GM23338 (cell line): ENCODE measurements around the gene RABGAP1L. TPM values are rescaled to one million over a fixed set of nuclear protein-coding genes. Genes with fewer than 3 reads are reported as not detected.

Experiments
- ATAC-seq: fragments of 200-7000 bp; cut with Tn5 transposase; 3 replicates; pipeline ENCODE4 v1.9.1; 2020
- DNase-seq: peaks from one replicate; pipeline ENCODE4 v3.0.0-alpha.2; 2015; ENCODE audit warnings: low spot score
- H2AFZ ChIP-seq: fragments of 200-600 bp; sonication (generic); 2 replicates; pipeline ENCODE4 v1.8.0; 2016; ENCODE audit warnings: antibody characterized with exemption, mild to moderate bottlenecking, moderate library complexity
- H3F3A ChIP-seq: fragments of 200-600 bp; sonication (generic); replicated peaks from 2 replicates; pipeline ENCODE4 v1.8.0; 2017; ENCODE audit warnings: antibody characterized with exemption, mixed run types, low read depth
- H3K27ac ChIP-seq: fragments of 200-600 bp; sonication (generic); 2 replicates; pipeline ENCODE4 v1.6.1; 2016; ENCODE audit warnings: low read depth
- H3K27me3 ChIP-seq: fragments of 200-600 bp; sonication (generic); 2 replicates; pipeline ENCODE4 v1.8.0; 2016; ENCODE audit warnings: mild to moderate bottlenecking, mixed run types, moderate library complexity; ENCODE audit not compliant: insufficient read depth
- H3K36me3 ChIP-seq: fragments of 200-600 bp; sonication (generic); 2 replicates; pipeline ENCODE4 v1.8.0; 2016; ENCODE audit warnings: mild to moderate bottlenecking; ENCODE audit not compliant: insufficient read depth
- H3K4me1 ChIP-seq: fragments of 200-600 bp; sonication (generic); 2 replicates; pipeline ENCODE4 v1.8.0; 2016; ENCODE audit warnings: mild to moderate bottlenecking, moderate library complexity; ENCODE audit not compliant: insufficient read depth
- H3K4me2 ChIP-seq: fragments of 200-600 bp; sonication (generic); 2 replicates; pipeline ENCODE4 v1.7.1; 2017; ENCODE audit warnings: mixed run types
- H3K4me3 ChIP-seq: fragments of 200-600 bp; sonication (generic); 2 replicates; pipeline ENCODE4 v1.6.1; 2016; ENCODE audit warnings: mixed run types
- H3K79me2 ChIP-seq: fragments of 200-600 bp; sonication (generic); replicated peaks from 2 replicates; pipeline ENCODE4 v1.8.0; 2017; ENCODE audit warnings: mild to moderate bottlenecking; ENCODE audit not compliant: insufficient read depth
- H3K9me2 ChIP-seq: fragments of 200-600 bp; sonication (generic); 2 replicates; pipeline ENCODE4 v1.8.0; 2017; ENCODE audit not compliant: insufficient read depth
- H4K20me1 ChIP-seq: fragments of 200-600 bp; sonication (generic); replicated peaks from 2 replicates; pipeline ENCODE4 v1.8.0; 2017; ENCODE audit warnings: mild to moderate bottlenecking; ENCODE audit not compliant: insufficient read depth
- H3K27ac Mint-ChIP-seq: 2 replicates; pipeline ENCODE4 v1.8.0; 2020; ENCODE audit warnings: inconsistent platforms, mild to moderate bottlenecking, moderate library complexity, mixed read lengths
- H3K27me3 Mint-ChIP-seq: 3 replicates; pipeline ENCODE4 v1.8.0; 2022; ENCODE audit warnings: low read depth, mild to moderate bottlenecking, moderate library complexity, mixed read lengths, inconsistent platforms; ENCODE audit not compliant: insufficient read depth, poor library complexity
- H3K36me3 Mint-ChIP-seq: 3 replicates; pipeline ENCODE4 v1.8.0; 2021; ENCODE audit warnings: low read depth, mild to moderate bottlenecking, inconsistent platforms, moderate library complexity, mixed read lengths
- H3K4me1 Mint-ChIP-seq: 3 replicates; pipeline ENCODE4 v1.8.0; 2020; ENCODE audit warnings: mild to moderate bottlenecking, inconsistent platforms, mixed read lengths
- H3K4me3 Mint-ChIP-seq: 3 replicates; pipeline ENCODE4 v1.8.0; 2021; ENCODE audit warnings: moderate library complexity, mild to moderate bottlenecking, inconsistent platforms, mixed read lengths
- H3K9me3 Mint-ChIP-seq: 3 replicates; pipeline ENCODE4 v1.8.0; 2020; ENCODE audit warnings: moderate library complexity, mild to moderate bottlenecking, inconsistent platforms, mixed read lengths
- CREB1 ChIP-seq: fragments of 250-450 bp; sonication (Bioruptor Pico); IDR thresholded peaks from 2 replicates; pipeline ENCODE4 v1.5.0; 2020; ENCODE audit warnings: low read depth, mild to moderate bottlenecking, moderate library complexity
- EZH2phosphoT487 ChIP-seq: fragments of 200-600 bp; sonication (generic); IDR thresholded peaks from one replicate; pipeline ENCODE4 v1.8.1; 2018; ENCODE audit warnings: antibody characterized with exemption; ENCODE audit not compliant: unreplicated experiment
- NANOG ChIP-seq: IDR thresholded peaks from 2 replicates; pipeline ENCODE4 v1.6.1; 2016; ENCODE audit warnings: antibody characterized with exemption, borderline replicate concordance
- STAT1 ChIP-seq: IDR thresholded peaks from one replicate; pipeline ENCODE4 v1.6.1; 2016; ENCODE audit warnings: antibody characterized with exemption; ENCODE audit not compliant: unreplicated experiment
- ZNF114 ChIP-seq: fragments of 250-450 bp; sonication (Bioruptor Pico); IDR thresholded peaks from 2 replicates; pipeline ENCODE4 v1.5.0; 2020; ENCODE audit warnings: mild to moderate bottlenecking, moderate library complexity
- polyA plus RNA-seq: library from polyadenylated mRNA; unstranded; fragments of >200 nt; fragmentation: Nextera tagmentation; extraction: Ambion mirVana; gene quantifications from 2 replicates; pipeline ENCODE4 v1.2.1, GENCODE V29; 2016
- total RNA-seq: library from RNA; depleted of rRNA; stranded (reverse); fragments of >200 nt; shearing (Covaris generic); gene quantifications from 2 replicates; pipeline ENCODE4 v1.2.3, GENCODE V29; 2014
- TF ChIP-seq, protein P1 (sequence below), 2 experiments: fragments of 200-600 bp in 1 of 2; sonication (generic) in 1 of 2; conservative IDR thresholded peaks; 2 replicates each; pipeline versions ENCODE4 v1.5.1 to v1.6.1; 2016 to 2017; ENCODE audit warnings: antibody characterized with exemption in 2 of 2, low read depth in 2 of 2, mild to moderate bottlenecking in 2 of 2, moderate library complexity in 1 of 2
- TF ChIP-seq, protein P2 (sequence below): fragments of 250-450 bp; sonication (Bioruptor Pico); IDR thresholded peaks from 2 replicates; pipeline ENCODE4 v1.5.0; 2020; ENCODE audit warnings: mild to moderate bottlenecking, moderate library complexity

The RABGAP1L gene
- total and polyA plus RNA-seq, 2 experiments from 2014 or later: 83.2 to 136 TPM

DNA sequence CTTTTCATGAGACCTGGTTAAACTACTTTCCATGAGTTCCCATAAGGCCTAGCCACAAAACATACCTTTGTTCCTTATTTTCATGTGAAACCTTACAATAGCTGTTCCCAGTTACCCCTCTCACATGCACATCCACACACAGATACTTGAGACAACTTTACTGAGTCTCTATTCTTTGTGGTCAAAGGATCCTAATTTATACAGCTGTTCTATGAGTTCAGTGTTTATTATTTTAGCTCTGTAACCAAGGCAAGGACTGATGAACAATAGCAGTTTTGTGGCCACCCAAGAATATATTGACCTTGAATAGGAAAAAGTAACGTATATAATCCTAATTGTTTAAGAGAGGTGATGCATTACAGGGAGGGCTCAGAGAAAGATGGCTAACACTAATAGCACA lies 679.9 kb downstream of the RABGAP1L start:
- Histone ChIP-seq H3K9me2 (no peaks in the 10 kb centered on the region; the same call in 1 of the 2 replicates), H3K27me3 (no peaks in the 10 kb centered on the region), H3K4me2 (no peak overlapping the region), H3K79me2 (no peaks in the 10 kb centered on the region), H2AFZ (no peak overlapping the region), H3F3A (0 out of 2 replicates have a peak, but pooled peaks cover 6% of the 10 kb centered on the region), H3K27ac (no peak overlapping the region; the same call in 1 of the 2 replicates), H3K4me1 (no peaks in the 10 kb centered on the region; the same call in 1 of the 2 replicates), H4K20me1 (no peaks in the 10 kb centered on the region), H3K36me3 (no peaks in the 10 kb centered on the region), H3K4me3 (no peak overlapping the region)
- DNase-seq (no peak), ATAC-seq (no peak)
- no peaks in the 10 kb centered on the region for H3K27me3 Mint-ChIP-seq
- no peaks in the 10 kb centered on the region for H3K36me3 Mint-ChIP-seq
- H3K4me3 Mint-ChIP-seq: no peak overlapping the region
- TF ChIP-seq ZNF114 (CRISPR knock-in tag) (no peak), STAT1 (no peak), CREB1 (CRISPR knock-in tag) (no peak), NANOG (no peak), EZH2phosphoT487 (no peak)
- TF ChIP-seq, protein P1, sequence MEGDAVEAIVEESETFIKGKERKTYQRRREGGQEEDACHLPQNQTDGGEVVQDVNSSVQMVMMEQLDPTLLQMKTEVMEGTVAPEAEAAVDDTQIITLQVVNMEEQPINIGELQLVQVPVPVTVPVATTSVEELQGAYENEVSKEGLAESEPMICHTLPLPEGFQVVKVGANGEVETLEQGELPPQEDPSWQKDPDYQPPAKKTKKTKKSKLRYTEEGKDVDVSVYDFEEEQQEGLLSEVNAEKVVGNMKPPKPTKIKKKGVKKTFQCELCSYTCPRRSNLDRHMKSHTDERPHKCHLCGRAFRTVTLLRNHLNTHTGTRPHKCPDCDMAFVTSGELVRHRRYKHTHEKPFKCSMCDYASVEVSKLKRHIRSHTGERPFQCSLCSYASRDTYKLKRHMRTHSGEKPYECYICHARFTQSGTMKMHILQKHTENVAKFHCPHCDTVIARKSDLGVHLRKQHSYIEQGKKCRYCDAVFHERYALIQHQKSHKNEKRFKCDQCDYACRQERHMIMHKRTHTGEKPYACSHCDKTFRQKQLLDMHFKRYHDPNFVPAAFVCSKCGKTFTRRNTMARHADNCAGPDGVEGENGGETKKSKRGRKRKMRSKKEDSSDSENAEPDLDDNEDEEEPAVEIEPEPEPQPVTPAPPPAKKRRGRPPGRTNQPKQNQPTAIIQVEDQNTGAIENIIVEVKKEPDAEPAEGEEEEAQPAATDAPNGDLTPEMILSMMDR (conservative IDR thresholded peaks at IDR 0.05; ENCODE audit: low read depth in 2 of 2): no peak
- TF ChIP-seq, protein P2, sequence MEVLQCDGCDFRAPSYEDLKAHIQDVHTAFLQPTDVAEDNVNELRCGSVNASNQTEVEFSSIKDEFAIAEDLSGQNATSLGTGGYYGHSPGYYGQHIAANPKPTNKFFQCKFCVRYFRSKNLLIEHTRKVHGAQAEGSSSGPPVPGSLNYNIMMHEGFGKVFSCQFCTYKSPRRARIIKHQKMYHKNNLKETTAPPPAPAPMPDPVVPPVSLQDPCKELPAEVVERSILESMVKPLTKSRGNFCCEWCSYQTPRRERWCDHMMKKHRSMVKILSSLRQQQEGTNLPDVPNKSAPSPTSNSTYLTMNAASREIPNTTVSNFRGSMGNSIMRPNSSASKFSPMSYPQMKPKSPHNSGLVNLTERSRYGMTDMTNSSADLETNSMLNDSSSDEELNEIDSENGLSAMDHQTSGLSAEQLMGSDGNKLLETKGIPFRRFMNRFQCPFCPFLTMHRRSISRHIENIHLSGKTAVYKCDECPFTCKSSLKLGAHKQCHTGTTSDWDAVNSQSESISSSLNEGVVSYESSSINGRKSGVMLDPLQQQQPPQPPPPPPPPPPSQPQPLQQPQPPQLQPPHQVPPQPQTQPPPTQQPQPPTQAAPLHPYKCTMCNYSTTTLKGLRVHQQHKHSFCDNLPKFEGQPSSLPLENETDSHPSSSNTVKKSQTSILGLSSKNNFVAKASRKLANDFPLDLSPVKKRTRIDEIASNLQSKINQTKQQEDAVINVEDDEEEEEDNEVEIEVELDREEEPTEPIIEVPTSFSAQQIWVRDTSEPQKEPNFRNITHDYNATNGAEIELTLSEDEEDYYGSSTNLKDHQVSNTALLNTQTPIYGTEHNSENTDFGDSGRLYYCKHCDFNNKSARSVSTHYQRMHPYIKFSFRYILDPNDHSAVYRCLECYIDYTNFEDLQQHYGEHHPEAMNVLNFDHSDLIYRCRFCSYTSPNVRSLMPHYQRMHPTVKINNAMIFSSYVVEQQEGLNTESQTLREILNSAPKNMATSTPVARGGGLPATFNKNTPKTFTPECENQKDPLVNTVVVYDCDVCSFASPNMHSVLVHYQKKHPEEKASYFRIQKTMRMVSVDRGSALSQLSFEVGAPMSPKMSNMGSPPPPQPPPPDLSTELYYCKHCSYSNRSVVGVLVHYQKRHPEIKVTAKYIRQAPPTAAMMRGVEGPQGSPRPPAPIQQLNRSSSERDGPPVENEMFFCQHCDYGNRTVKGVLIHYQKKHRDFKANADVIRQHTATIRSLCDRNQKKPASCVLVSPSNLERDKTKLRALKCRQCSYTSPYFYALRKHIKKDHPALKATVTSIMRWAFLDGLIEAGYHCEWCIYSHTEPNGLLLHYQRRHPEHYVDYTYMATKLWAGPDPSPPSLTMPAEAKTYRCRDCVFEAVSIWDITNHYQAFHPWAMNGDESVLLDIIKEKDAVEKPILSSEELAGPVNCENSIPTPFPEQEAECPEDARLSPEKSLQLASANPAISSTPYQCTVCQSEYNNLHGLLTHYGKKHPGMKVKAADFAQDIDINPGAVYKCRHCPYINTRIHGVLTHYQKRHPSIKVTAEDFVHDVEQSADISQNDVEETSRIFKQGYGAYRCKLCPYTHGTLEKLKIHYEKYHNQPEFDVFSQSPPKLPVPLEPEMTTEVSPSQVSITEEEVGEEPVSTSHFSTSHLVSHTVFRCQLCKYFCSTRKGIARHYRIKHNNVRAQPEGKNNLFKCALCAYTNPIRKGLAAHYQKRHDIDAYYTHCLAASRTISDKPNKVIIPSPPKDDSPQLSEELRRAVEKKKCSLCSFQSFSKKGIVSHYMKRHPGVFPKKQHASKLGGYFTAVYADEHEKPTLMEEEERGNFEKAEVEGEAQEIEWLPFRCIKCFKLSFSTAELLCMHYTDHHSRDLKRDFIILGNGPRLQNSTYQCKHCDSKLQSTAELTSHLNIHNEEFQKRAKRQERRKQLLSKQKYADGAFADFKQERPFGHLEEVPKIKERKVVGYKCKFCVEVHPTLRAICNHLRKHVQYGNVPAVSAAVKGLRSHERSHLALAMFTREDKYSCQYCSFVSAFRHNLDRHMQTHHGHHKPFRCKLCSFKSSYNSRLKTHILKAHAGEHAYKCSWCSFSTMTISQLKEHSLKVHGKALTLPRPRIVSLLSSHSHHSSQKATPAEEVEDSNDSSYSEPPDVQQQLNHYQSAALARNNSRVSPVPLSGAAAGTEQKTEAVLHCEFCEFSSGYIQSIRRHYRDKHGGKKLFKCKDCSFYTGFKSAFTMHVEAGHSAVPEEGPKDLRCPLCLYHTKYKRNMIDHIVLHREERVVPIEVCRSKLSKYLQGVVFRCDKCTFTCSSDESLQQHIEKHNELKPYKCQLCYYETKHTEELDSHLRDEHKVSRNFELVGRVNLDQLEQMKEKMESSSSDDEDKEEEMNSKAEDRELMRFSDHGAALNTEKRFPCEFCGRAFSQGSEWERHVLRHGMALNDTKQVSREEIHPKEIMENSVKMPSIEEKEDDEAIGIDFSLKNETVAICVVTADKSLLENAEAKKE (CRISPR knock-in tag): no peak
- no peak overlapping the region for H3K27ac Mint-ChIP-seq
- no peaks in the 10 kb centered on the region for H3K9me3 Mint-ChIP-seq
- H3K4me1 Mint-ChIP-seq: no peaks in the 10 kb centered on the region
